ENCODE results near the gene CPM.

Gene CPM

GRCh38 chr12:68878846-68879245 is 54.1 kb downstream of the CPM start:
- DNase-seq (ENCODE audit: low read depth in 3 of 3): no peak

DNA sequence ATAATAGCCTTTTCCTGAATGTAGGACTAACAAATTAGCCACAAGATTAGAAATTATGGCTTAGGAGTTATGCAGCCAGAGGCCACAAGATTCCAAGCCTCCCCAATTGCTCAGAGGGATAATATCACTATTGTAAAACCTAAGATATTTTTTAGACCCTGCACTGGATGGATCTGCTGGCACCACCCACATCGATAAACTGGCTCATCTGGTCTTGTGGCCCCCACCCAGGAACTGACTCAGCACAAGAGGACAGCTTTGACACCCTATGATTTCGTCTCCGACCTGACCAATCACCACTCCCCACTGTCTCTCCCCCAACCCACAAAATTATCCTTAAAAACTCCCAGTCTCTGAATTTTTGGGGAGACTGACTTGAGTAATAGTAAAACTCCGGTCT is 54.7 kb downstream of the CPM start:
- DNase-seq (ENCODE audit: low read depth in 3 of 3): no peak

DNA sequence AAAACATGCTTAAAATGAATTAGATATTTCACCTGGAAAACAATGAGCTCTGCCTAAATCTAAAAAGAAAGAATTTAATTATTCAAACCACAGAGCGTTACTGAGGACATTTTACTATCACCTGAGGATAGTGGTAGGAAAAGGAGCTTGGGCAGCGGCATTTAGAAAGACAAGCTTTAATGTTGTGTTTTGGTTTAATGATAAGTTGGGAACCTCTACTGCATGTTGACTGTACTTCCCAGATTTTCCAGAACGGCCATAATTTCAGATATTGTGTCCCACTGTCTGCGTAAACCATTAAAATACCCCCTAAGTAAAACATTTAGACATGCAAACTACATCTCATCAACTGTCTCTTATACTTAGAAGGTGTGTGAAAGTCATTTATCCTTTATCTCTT is 55.4 kb downstream of the CPM start:
- no peak for DNase-seq (ENCODE audit: low read depth in 3 of 3)

GRCh38 chr12:68876461-68876860 is 56.5 kb downstream of the CPM start:
- no peak for DNase-seq (ENCODE audit: low read depth in 3 of 3)

- no peak for DNase-seq (ENCODE audit: low read depth in 3 of 3)
Measured at GRCh38 chr12:68873316-68873715, 59.7 kb downstream of the CPM start.

- no peak for DNase-seq (ENCODE audit: low read depth in 3 of 3)
Measured at GRCh38 chr12:68871921-68872320, 61.0 kb downstream of the CPM start.

- no peak for DNase-seq (ENCODE audit: low read depth in 3 of 3)
Measured at GRCh38 chr12:68871396-68871795, 61.6 kb downstream of the CPM start.

DNA sequence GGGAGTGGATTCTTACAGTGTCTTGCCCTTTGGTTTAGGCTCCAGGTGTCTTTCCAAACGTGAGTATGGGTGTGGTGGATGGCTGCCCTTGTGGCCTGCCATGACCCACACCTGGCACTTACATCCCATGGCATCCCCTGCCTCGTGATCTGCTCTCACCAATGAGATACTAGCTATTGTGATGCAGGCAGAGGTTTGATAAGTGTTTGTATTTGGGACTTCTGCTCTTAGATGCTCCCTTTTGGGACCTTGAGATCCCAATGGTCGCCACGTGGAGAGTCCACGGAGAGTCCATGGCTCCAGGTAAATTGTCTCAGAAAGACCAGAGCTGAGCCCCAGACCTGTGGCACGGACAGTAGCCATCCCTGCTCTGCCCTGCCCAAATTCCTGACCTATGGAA is 62.5 kb downstream of the CPM start:
- no peak for DNase-seq (ENCODE audit: low read depth in 3 of 3)

DNA sequence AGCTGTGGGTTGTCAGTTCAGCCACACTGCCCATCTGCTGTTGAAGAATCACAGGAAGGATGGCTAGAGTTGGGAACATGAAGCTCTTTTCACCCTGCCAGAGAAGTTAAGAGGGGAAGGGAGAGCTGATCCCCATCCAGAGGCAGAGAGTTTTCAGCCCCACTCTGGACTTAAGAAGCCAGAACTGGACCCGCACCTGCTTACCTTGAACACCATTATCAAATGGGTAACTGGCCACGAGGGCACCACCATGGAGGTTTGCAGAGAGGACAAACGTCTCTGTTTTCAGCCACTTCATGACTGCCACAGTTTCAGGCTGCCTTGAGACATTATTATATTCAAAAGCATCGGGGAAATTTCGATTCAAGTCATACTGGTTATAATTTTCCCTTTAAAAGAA is 63.0 kb downstream of the CPM start:
- no peak for DNase-seq (ENCODE audit: low read depth in 3 of 3)

DNA sequence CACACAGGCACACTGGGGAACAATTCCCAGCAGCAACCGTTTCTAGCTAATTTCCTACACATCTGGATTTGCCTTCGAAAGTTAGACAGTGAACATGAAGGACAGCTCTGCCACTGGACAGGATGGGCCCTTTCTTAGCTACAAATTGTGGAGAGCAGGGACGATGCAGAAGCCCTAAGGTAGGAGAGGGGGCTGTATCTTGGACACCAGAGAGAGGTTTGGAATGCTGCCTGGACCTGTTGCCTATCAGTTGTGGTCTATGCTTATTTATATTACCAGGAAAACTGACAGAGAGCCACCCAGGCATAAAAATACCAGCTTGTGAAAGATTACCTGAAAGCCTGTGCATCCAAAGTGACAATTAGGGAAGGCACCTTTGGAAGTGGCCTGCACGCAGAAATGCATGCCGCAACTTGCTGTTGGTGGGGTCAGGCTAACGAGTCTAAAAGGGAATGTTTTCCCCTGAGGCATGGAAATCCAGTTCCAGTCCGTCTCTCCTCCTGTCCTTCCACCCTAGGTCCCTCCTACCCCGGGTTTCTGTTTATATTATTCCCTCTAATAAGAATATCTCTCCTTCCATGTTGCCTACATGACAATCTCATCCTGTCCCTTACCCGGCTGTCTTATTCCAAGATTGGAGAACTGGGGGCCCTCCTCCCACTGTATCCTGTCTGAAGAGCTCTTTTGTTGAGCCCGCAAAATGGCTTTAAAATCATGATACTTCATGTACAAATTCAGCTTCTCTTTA is 64.8 kb downstream of the CPM start:
- DNase-seq (ENCODE audit: low read depth in 3 of 3): no peak

- no peak for DNase-seq (ENCODE audit: low read depth in 3 of 3)
Measured at GRCh38 chr12:68867606-68868005, 65.4 kb downstream of the CPM start.

DNA sequence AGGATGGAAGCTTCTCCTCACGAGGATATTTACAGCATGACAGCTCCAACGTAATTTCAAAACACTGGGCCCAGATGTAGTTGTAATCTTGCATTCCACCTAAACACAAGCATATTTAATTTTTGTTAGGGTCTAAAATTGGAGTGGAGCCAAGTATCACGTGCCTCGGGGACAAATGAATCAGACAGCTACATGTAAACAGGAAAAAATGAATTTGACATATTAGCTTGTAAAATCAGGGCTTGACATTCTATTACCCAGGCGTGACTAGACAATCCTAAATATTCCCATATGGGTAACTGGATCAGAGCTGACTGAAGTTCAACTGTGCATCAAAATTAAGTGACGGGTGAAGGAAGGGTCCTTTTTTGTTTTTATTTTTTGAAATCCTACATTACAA is 66.0 kb downstream of the CPM start:
- no peak for DNase-seq (ENCODE audit: low read depth in 3 of 3)

DNA sequence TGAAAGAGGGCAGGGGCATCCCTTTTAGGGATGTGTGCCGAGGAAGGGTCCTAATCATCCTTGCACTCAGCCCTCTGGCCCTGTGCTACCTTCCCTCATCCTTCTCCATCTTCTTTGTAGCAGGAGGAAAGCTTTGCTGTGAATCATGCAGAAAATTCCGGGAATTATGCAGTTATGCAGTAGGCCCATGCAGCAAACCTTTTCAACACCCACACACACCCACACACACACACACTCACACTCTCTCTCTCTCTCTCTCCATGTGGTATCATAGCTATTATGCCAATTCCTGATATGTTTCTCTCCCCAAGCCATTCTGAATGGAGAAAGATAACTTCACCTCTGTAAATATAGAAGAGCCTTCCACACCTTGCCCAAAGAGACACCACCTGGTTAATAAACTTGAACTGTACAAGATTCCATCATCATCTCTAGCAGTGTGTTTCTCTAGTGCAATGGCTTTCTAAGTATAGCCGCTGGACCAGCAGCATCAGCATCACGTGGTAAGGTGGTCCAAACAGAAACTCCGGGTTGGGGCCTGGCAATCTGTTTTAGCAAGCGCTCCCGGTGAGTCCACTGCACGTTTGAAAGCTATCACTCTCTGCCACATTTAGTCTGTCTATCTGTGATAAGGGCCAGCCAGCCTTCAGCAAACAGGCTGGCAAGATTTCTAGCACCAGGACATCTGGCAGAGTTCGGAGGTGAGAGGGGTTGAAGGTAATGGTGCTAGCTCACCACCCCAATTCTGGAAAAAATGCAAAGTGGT is 67.4 kb downstream of the CPM start:
- no peak for DNase-seq (ENCODE audit: low read depth in 3 of 3)

GRCh38 chr12:68864604-68865003 is 68.4 kb downstream of the CPM start:
- DNase-seq (ENCODE audit: low read depth in 3 of 3): no peak

DNA sequence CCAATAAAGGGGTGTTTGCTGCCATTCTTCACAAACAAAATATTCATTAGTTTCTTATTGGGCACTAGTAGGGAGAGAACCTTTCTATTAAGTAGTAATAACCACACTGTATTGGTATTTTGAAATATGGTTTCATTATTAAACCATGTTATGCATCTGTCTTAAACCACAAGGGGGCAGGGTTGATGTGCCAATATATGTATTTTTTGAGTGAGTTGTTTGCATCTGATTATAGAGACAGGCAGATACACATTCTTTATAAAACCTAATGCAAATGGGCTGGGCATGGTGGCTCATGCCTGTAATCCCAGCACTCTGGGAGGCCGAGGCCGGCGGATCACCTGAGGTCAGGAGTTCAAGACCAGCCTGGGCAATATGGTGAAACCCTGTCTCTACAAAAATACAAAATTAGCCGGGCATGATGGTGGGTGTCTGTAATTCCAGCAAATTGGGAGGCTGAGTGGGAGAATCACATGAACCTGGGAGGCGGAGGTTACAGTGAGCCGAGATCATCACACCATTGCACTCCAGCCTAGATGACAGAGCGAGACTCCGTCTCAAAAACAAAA is 69.0 kb downstream of the CPM start:
- DNase-seq (ENCODE audit: low read depth in 3 of 3): peak in 1 of 3 donors; percentile 14

- DNase-seq (ENCODE audit: low read depth in 3 of 3): no peak
Measured at GRCh38 chr12:68863109-68863770, 69.7 kb downstream of the CPM start.

GRCh38 chr12:68861890-68862289 is 71.1 kb downstream of the CPM start:
- DNase-seq (ENCODE audit: low read depth in 3 of 3): no peak

- no peak for DNase-seq (ENCODE audit: low read depth in 3 of 3)
Measured at GRCh38 chr12:68856510-68856909, 76.5 kb downstream of the CPM start.

- no peak for DNase-seq (ENCODE audit: low read depth in 3 of 3)
Measured at GRCh38 chr12:68855771-68856170, 77.2 kb downstream of the CPM start.

GRCh38 chr12:68855111-68855510 is 77.9 kb downstream of the CPM start:
- no peak for DNase-seq (ENCODE audit: low read depth in 3 of 3)

GRCh38 chr12:68854554-68854953 is 78.4 kb downstream of the CPM start:
- no peak for DNase-seq (ENCODE audit: low read depth in 3 of 3)

DNA sequence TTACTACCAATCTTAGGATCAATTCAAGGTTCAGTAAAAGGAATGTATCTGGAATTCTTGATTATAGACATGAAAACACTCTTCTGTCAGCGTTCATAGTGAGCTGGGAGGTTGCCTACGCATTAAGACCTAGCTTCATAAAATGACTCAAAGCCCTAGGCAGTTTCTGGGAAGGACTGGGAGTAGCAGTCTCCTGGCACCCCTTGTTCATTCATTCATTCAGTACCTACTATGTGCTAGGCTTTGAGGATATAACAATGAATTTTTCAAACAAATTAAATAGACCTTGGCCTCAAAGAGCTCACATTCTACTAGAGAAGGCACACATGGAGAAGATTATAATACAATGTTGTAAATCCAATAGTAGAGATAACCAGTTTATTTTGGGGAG is 78.9 kb downstream of the CPM start:
- DNase-seq (ENCODE audit: low read depth in 3 of 3): no peak
